GM18499 (cell line): ENCODE data around the gene CDC14A.
"Not testable (repeated sequence)": the region's sequence is repeated elsewhere in the genome, so short reads cannot be mapped to it uniquely, and the experiment has no call there.

Experiments used
- ATAC-seq: cut with Tn5 transposase; IDR thresholded peaks from one replicate; pipeline ENCODE4 v1.9.1; 2021; ENCODE audit warnings: moderate number of reproducible peaks; ENCODE audit not compliant: insufficient read depth, unreplicated experiment

The CDC14A gene

GRCh38 chr1:100332331-100332730 is 20.0 kb upstream of the CDC14A start:
- no peak for ATAC-seq

GRCh38 chr1:100335436-100335835 is 16.9 kb upstream of the CDC14A start:
- no peak for ATAC-seq

GRCh38 chr1:100337878-100338277 is 14.4 kb upstream of the CDC14A start:
- ATAC-seq, result not testable (repeated sequence)

GRCh38 chr1:100339735-100340134 is 12.6 kb upstream of the CDC14A start:
- ATAC-seq, result not testable (repeated sequence)

GRCh38 chr1:100340494-100340893 is 11.8 kb upstream of the CDC14A start:
- ATAC-seq, result no peak

- no peak for ATAC-seq
Observed at GRCh38 chr1:100342348-100342747, 10.0 kb upstream of the CDC14A start.

- ATAC-seq, result no peak
Observed at GRCh38 chr1:100343897-100344296, 8.4 kb upstream of the CDC14A start.

GRCh38 chr1:100344774-100345173 is 7.5 kb upstream of the CDC14A start:
- ATAC-seq, result no peak

- ATAC-seq, result no peak
Observed at GRCh38 chr1:100346387-100346786, 5.9 kb upstream of the CDC14A start.

GRCh38 chr1:100347009-100347966 is 5.0 kb upstream of the CDC14A start:
- ATAC-seq, result no peak

- ATAC-seq, result no peak
Observed at GRCh38 chr1:100348549-100349144, 3.7 kb upstream of the CDC14A start.

- no peak for ATAC-seq
Observed at GRCh38 chr1:100349246-100349645, 3.1 kb upstream of the CDC14A start.

GRCh38 chr1:100350787-100351094 is 1.6 kb upstream of the CDC14A start:
- ATAC-seq, result no peak

- peak; percentile 67 for ATAC-seq
Observed at GRCh38 chr1:100351095-100351887, 1.0 kb upstream of the CDC14A start.

- no peak for ATAC-seq
Observed at GRCh38 chr1:100353071-100353801, 930 bp downstream of the CDC14A start.

GRCh38 chr1:100353988-100354387 is 1.7 kb downstream of the CDC14A start:
- ATAC-seq, result no peak

- no peak for ATAC-seq
Observed at GRCh38 chr1:100354971-100355394, 2.7 kb downstream of the CDC14A start.

GRCh38 chr1:100358210-100358609 is 5.9 kb downstream of the CDC14A start:
- no peak for ATAC-seq

- ATAC-seq, result no peak
Observed at GRCh38 chr1:100359139-100359538, 6.8 kb downstream of the CDC14A start.

GRCh38 chr1:100360790-100361510 is 8.6 kb downstream of the CDC14A start:
- ATAC-seq, result no peak
